Measurements from ENCODE around the gene TMEM60. TPM values are rescaled to one million over a fixed set of nuclear protein-coding genes. Genes with fewer than 3 reads are reported as not detected.
A peak's percentile ranks its signal among the peaks of the same experiment; 100 is the strongest.

Gene TMEM60
- total and polyA plus RNA-seq, 2 of the 13 experiments (the other 11 are each of a cell fraction or from before 2014, with no cell fraction given) = 25.6 to 27.7 TPM

- TF ChIP-seq IKZF5 (CRISPR knock-in tag; IDR thresholded peaks at IDR 0.05) = no peak
- TF ChIP-seq ZNF558 (CRISPR knock-in tag; IDR thresholded peaks at IDR 0.05; ENCODE audit: borderline replicate concordance) = no peak
- no peak for TF ChIP-seq ZNF784 (CRISPR knock-in tag; IDR thresholded peaks at IDR 0.05; ENCODE audit: borderline replicate concordance)
- peak; percentile 75; the same call in 1 of the 2 replicates for TF ChIP-seq ZNF572 (CRISPR knock-in tag; IDR thresholded peaks at IDR 0.05)
- 0 out of 2 replicates have a peak, but pooled peaks have one; percentile 45 for TF ChIP-seq ZNF724P (CRISPR knock-in tag; IDR thresholded peaks at IDR 0.05; ENCODE audit: borderline replicate concordance)
- TF ChIP-seq ATM (IDR thresholded peaks at IDR 0.05; ENCODE audit: borderline replicate concordance) = no peak
- no peak; the same call in 1 of the 2 replicates for TF ChIP-seq SMAD1 (CRISPR knock-in tag; IDR thresholded peaks at IDR 0.05; ENCODE audit: borderline replicate concordance, low read depth)
- 0 out of 2 replicates have a peak, but pooled peaks have one; percentile 22 for TF ChIP-seq ZBTB38 (CRISPR knock-in tag; IDR thresholded peaks at IDR 0.05)
- TF ChIP-seq ZNF761 (CRISPR knock-in tag; conservative IDR thresholded peaks at IDR 0.05) = no peak
- TF ChIP-seq ONECUT2 (CRISPR knock-in tag; IDR thresholded peaks at IDR 0.05) = no peak
- no peak for TF ChIP-seq ZBTB26 (CRISPR knock-in tag; IDR thresholded peaks at IDR 0.05; ENCODE audit: borderline replicate concordance)
- TF ChIP-seq MAFG (CRISPR knock-in tag; IDR thresholded peaks at IDR 0.05) = no peak
- no peak for TF ChIP-seq ZNF343 (CRISPR knock-in tag; IDR thresholded peaks at IDR 0.05)
- no peak for TF ChIP-seq ZHX2 (IDR thresholded peaks at IDR 0.05; ENCODE audit: low read depth)
- 0 out of 2 replicates have a peak, but pooled peaks have one; percentile 40 for TF ChIP-seq ZHX2 (CRISPR knock-in tag; IDR thresholded peaks at IDR 0.05; ENCODE audit: borderline replicate concordance)
- TF ChIP-seq ZBTB4 (CRISPR knock-in tag; IDR thresholded peaks at IDR 0.05; ENCODE audit: borderline replicate concordance) = no peak
These were observed 370 bp downstream of the TMEM60 start (continued) for GRCh38 chr7:77797734-77798393.

Measured in HepG2 (cell line).